HL-60/S4 (cell line): ENCODE results near the gene RPS6KA3.
"Not testable (repeated sequence)": the region's sequence is repeated elsewhere in the genome, so short reads cannot be mapped to it uniquely, and the experiment has no call there.

Experiments used
- in situ Hi-C: fragments of 300-500 bp; cut with MboI; formaldehyde crosslinking; loops from 2 replicates; pipeline ENCODE4 v1.14.3; 2022; ENCODE audit warnings: low sequenced_read_pairs

Gene RPS6KA3

DNA sequence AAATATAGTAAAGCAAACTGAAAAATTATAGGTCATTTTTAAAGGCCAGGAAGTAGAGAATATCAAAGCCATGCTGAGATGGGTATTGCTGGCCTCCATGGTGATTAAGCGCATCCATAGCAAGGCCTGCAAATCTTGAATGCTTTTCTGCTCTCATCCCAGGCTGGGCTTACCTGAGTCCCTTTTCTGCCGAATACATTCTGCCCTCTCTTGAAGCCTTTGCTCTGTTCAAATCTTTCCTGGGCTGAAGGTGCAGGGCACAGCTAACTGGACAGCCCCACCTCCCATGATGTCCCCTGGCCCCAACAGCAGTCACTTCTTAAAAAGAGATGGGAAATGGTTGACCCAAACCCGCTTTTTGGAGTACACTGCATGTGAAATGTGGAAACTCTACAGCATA lies 115.0 kb downstream of the RPS6KA3 start:
- in situ Hi-C loops = no loop called here

DNA sequence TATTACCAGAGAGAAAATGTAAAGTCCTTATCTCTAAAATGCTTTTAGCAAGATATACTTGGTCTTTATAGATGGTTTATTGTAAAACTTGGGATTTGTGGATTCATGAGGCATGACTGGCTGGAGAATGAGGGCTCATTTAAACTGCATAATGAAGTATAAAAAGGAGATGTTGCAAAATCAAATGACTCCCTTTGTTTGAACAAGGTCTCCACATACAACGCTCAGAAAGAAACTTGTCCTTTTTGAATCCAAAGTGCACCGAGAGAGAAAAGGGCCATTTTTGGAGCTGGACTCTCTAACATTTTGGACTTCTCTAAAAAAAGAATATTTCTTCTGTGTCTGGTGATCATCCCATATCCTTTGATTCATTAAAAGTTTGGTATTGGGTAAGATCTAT lies 117.4 kb downstream of the RPS6KA3 start:
- in situ Hi-C loops = no loop called here

DNA sequence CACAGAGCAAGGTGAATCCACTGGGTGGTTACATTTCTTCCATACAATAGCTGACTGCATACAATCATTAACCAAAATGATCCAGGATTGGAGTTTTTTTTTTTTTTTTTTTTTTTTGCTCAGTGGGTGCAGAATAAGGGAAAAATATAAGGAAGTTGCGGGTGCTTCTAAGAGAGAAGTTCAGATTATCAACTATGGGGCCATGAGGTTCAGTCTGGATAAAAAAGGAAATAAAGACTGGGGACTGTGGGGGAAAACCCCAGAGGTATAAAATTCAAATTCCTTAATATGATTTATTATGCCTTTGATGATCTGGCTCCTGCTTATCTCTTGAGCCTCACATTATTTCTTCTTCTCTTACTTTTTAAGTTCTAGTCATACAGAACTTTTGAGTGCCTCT lies 119.1 kb downstream of the RPS6KA3 start:
- in situ Hi-C loops = no loop called here

- in situ Hi-C loops = no loop called here
These were observed 122.2 kb downstream of the RPS6KA3 start for GRCh38 chrX:20144491-20144890.

- in situ Hi-C loops = no loop called here
These were observed 123.1 kb downstream of the RPS6KA3 start for GRCh38 chrX:20143561-20143960.

DNA sequence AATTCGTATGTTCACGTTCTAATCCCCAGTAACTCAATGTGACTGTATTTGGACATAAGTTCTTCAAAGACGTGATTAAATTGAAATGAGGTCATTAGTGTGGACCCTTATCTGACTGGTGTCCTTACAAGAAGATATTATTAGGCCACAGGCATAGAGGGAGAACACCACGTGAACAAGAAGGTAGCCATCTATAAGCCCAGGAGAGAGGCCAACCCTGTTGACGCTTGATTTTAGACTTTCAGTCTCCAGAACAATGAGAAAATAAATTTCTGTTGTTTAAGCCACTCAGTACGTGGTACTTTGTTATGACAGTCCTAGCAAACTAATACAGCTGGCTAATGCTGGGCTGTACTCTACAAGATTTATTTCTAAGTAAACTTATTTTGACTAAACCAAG lies 123.6 kb downstream of the RPS6KA3 start:
- in situ Hi-C loops = no loop called here

GRCh38 chrX:20141281-20142220 lies 125.2 kb downstream of the RPS6KA3 start, which contains the start of gene EIF1AX:
TSS of gene EIF1AX (minus strand) at chrX:20141838. CDS start at chrX:20141640, 198 bp downstream.
- in situ Hi-C loops = no loop called here

DNA sequence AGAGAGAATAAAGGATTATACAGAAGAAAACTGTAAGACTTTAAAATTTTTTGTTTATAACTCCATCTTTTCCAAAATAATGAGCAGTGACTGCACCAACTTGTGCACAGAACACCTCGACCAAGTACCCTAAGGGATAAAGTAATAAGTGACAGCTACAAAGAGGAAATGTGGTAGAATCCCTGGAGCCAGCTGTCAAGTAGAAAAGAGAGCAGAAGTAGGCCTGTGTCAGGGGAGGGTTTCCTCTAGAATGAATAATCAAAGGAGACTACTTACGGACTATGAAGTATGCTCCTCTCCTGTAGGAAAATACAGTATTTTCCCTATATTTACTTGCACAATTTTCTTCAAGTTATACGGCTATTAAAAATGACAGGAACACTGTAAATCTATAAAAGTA lies 126.3 kb downstream of the RPS6KA3 start:
- in situ Hi-C loops = no loop called here

- in situ Hi-C loops = no loop called here
These were observed 126.7 kb downstream of the RPS6KA3 start for GRCh38 chrX:20139966-20140365.

DNA sequence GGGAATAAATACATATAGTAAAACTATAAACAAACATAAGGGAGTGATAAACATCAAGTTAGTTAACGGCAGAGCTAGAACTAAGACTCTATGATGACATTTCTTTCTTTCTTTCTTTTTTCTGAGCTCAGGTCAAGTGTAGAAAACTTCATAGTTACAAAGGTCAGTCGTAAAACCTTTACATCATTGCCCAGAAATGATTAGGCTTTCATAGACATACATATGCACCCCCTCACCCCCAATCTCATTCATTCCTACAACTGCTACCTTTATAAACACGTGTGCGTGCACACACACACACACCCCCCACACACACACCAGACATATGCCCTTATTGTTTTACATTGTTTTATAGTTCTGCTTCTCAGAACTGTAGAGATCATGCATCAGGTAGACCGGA lies 130.8 kb downstream of the RPS6KA3 start:
- in situ Hi-C loops = no loop called here

- in situ Hi-C loops = no loop called here
These were observed 134.0 kb downstream of the RPS6KA3 start for GRCh38 chrX:20132666-20133065.

GRCh38 chrX:20130357-20130756 lies 136.4 kb downstream of the RPS6KA3 start:
- in situ Hi-C loops = no loop called here

DNA sequence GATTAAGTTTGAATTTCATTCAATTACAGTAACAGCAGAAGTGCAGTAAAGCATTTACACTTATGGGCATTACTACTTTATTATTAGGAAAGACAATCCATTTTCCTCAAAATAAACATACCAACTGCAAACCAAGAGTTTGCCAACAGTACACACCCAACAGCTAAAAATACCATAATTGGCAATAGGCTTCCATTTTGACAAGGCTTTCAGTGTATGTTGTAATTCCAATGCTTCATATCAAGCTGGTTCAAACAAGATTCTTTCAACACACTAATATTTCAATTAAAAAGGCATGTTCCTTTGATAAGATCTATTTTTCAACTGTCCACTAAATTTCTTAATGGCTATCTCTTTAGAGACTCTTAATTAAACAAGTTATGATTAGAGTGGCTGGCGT lies 137.2 kb downstream of the RPS6KA3 start:
- in situ Hi-C loops = no loop called here

- in situ Hi-C loops = no loop called here
These were observed 138.0 kb downstream of the RPS6KA3 start for GRCh38 chrX:20128670-20129069.

DNA sequence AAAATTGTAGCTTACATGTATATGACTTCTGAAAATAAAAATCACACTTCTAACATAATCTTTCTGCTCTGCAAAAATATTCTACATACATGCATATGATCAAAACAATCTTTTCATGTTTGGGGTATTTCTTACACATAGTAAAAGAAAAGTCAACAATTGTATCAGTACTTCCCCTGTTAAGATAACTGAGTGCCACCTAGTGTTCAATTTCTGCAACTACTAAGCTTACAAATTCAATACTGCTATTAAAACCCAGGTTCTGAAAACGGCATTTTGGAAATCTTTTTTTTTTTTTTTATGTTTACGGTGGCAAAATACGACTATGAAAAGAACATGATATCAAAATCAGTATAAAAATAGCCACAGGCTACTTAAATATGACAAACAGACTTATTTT lies 139.3 kb downstream of the RPS6KA3 start:
- in situ Hi-C loops = not testable (repeated sequence)

GRCh38 chrX:20126833-20127232 lies 139.9 kb downstream of the RPS6KA3 start:
- in situ Hi-C loops = not testable (repeated sequence)

GRCh38 chrX:20124964-20125363 lies 141.7 kb downstream of the RPS6KA3 start:
- in situ Hi-C loops = no loop called here

DNA sequence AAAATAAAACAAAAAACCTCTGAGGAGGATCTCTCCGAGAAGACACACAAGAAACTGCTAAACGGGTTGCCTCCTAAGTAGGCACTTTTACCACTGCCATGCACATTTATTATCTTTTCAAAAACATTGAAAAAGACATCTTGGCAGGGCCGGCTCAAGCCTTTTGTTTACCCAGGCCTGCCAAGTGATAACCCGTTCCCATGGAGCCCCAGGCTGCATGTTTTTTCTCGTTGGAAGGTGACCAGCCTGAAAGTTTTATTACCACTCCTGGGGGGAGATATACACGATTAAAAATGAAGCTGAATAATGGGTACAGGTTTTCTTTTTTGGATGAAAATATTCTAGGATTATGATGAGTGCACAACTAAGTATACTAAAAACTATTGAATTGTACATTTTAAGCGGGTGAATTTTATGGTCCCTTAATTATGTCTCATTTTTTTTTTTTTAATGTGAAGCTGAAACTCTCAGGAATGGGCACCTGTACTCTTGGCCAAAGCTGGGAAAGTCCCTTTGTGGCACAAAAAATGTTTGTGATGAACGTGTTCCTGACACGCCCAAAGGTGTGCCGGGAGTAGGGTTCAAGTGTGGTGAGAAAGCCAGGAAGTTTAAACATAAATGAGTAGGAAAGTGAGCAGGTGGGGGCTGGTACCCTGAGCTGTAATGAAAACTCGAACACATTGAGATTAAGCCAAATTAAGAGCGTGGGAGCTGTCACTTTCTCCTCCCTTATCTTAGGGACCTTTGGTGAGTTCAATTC lies 148.5 kb downstream of the RPS6KA3 start:
- in situ Hi-C loops = no loop called here

- in situ Hi-C loops = no loop called here
These were observed 150.0 kb downstream of the RPS6KA3 start, which contains the start of gene MAP7D2 for GRCh38 chrX:20116577-20117240. TSS of gene MAP7D2 (minus strand) at chrX:20116907. CDS start at chrX:20116879, 28 bp downstream.

- in situ Hi-C loops = no loop called here
These were observed 150.6 kb downstream of the RPS6KA3 start for GRCh38 chrX:20116087-20116576.
